ENCODE data around the gene B9D1. TPM values are rescaled to one million over a fixed set of nuclear protein-coding genes. Genes with fewer than 3 reads are reported as not detected.

B9D1 gene
- total RNA-seq, 1 donor from 2014 or later, result 9.4 TPM

- no peak overlapping the region for H3K27ac Mint-ChIP-seq (ENCODE audit: unreplicated experiment)
- peak; percentile 18 for DNase-seq (ENCODE audit: low spot score)
- no peaks in the 10 kb centered on the region for H3K9me3 Mint-ChIP-seq (ENCODE audit: low read depth)
- H3K36me3 Mint-ChIP-seq (ENCODE audit: low read depth), result peaks cover 20% of the 10 kb centered on the region
- no peaks in the 10 kb centered on the region for H3K27me3 Mint-ChIP-seq (ENCODE audit: low read depth)
- no peak for TF ChIP-seq CTCF (IDR thresholded peaks at IDR 0.05)
- no peaks in the 10 kb centered on the region for H3K4me1 Mint-ChIP-seq (ENCODE audit: low read depth)
- no peak overlapping the region for H3K4me3 Mint-ChIP-seq (ENCODE audit: unreplicated experiment)
Observed at GRCh38 chr17:19311016-19311415, 51.5 kb downstream of the B9D1 start.

- Mint-ChIP-seq H3K4me3 (ENCODE audit: unreplicated experiment) (no peak overlapping the region), H3K27me3 (ENCODE audit: low read depth) (no peaks in the 10 kb centered on the region), H3K27ac (ENCODE audit: unreplicated experiment) (no peak overlapping the region), H3K9me3 (ENCODE audit: low read depth) (no peaks in the 10 kb centered on the region), H3K4me1 (ENCODE audit: low read depth) (no peaks in the 10 kb centered on the region), H3K36me3 (ENCODE audit: low read depth) (peaks cover 17% of the 10 kb centered on the region)
- DNase-seq (ENCODE audit: low spot score), result peak; percentile 32
- TF ChIP-seq CTCF (IDR thresholded peaks at IDR 0.05), result no peak
Observed at GRCh38 chr17:19310151-19310550, 52.4 kb downstream of the B9D1 start.

- no peak for TF ChIP-seq CTCF (IDR thresholded peaks at IDR 0.05)
- Mint-ChIP-seq H3K9me3 (ENCODE audit: low read depth) (no peaks in the 10 kb centered on the region), H3K4me1 (ENCODE audit: low read depth) (no peaks in the 10 kb centered on the region), H3K4me3 (ENCODE audit: unreplicated experiment) (no peak overlapping the region), H3K36me3 (ENCODE audit: low read depth) (peaks cover 17% of the 10 kb centered on the region), H3K27me3 (ENCODE audit: low read depth) (no peaks in the 10 kb centered on the region), H3K27ac (ENCODE audit: unreplicated experiment) (no peak overlapping the region)
- DNase-seq (ENCODE audit: low spot score), result peak; percentile 51
Observed at GRCh38 chr17:19309701-19310100, 52.8 kb downstream of the B9D1 start.

GRCh38 chr17:19308398-19308797, 54.1 kb downstream of the B9D1 start:
- peak; percentile 52 for DNase-seq (ENCODE audit: low spot score)
- Mint-ChIP-seq H3K4me3 (ENCODE audit: unreplicated experiment) (no peak overlapping the region), H3K27me3 (ENCODE audit: low read depth) (no peaks in the 10 kb centered on the region), H3K27ac (ENCODE audit: unreplicated experiment) (no peak overlapping the region), H3K9me3 (ENCODE audit: low read depth) (no peaks in the 10 kb centered on the region), H3K4me1 (ENCODE audit: low read depth) (peaks cover 2% of the 10 kb centered on the region), H3K36me3 (ENCODE audit: low read depth) (peaks cover 11% of the 10 kb centered on the region)
- no peak for TF ChIP-seq CTCF (IDR thresholded peaks at IDR 0.05)

- Mint-ChIP-seq H3K9me3 (ENCODE audit: low read depth) (no peaks in the 10 kb centered on the region), H3K4me1 (ENCODE audit: low read depth) (peaks cover 2% of the 10 kb centered on the region), H3K27ac (ENCODE audit: unreplicated experiment) (no peak overlapping the region), H3K4me3 (ENCODE audit: unreplicated experiment) (no peak overlapping the region), H3K27me3 (ENCODE audit: low read depth) (no peaks in the 10 kb centered on the region), H3K36me3 (ENCODE audit: low read depth) (peaks cover 7% of the 10 kb centered on the region)
- TF ChIP-seq CTCF (IDR thresholded peaks at IDR 0.05), result no peak
- DNase-seq (ENCODE audit: low spot score), result peak; percentile 33
Observed at GRCh38 chr17:19307521-19307920, 55.0 kb downstream of the B9D1 start.

All from chondrocyte (in vitro differentiated cells).